ENCODE data around the gene IGSF9. TPM values are rescaled to one million over a fixed set of nuclear protein-coding genes. Genes with fewer than 3 reads are reported as not detected.
"Not testable (repeated sequence)": the region's sequence is repeated elsewhere in the genome, so short reads cannot be mapped to it uniquely, and the experiment has no call there.

Gene IGSF9
- total RNA-seq, 4 donors from 2014 or later, result 0.71 to 1.9 (median 1.4) TPM

GRCh38 chr1:159908031-159908940, 37.1 kb downstream of the IGSF9 start:
- DNase-seq, result no peak
- WGBS, 2 donors, result 86 to 87% methylated on average over 9 of the region's 9 CpGs
- Histone ChIP-seq H3K27me3 (no peaks in the 10 kb centered on the region), H3K4me1 (peaks cover 0 to 19% of the 10 kb centered on the region in 2 donors), H3K27ac (no peak overlapping the region), H3K4me3 (replicated peaks in 1 of 3) (no peak overlapping the region), H3K36me3 (no peaks in the 10 kb centered on the region), H3K9me3 (no peaks in the 10 kb centered on the region)
- no peak for TF ChIP-seq POLR2A (IDR thresholded peaks at IDR 0.05)
- no peak for TF ChIP-seq CTCF (IDR thresholded peaks at IDR 0.05)
- intact Hi-C loops (cut with DNase I), result no loop called here

- 52 to 57% methylated on average over 1 of the region's 1 CpG for WGBS, 2 donors
- no peak overlapping the region for H3K27ac ChIP-seq
- no peak overlapping the region for H3K4me3 ChIP-seq (replicated peaks in 1 of 3)
- DNase-seq, result no peak
- no peaks in the 10 kb centered on the region for H3K36me3 ChIP-seq
- H3K9me3 ChIP-seq, result no peaks in the 10 kb centered on the region
- peaks cover 0 to 11% of the 10 kb centered on the region in 2 donors for H3K4me1 ChIP-seq
- H3K27me3 ChIP-seq, result no peaks in the 10 kb centered on the region
- intact Hi-C loops (cut with DNase I), result no loop called here
- no peak for TF ChIP-seq CTCF (IDR thresholded peaks at IDR 0.05)
- no peak for TF ChIP-seq POLR2A (IDR thresholded peaks at IDR 0.05)
Observed at GRCh38 chr1:159906960-159907359, 38.5 kb downstream of the IGSF9 start.

GRCh38 chr1:159904036-159904435, 41.4 kb downstream of the IGSF9 start:
- WGBS, 2 donors, result 79% methylated on average over 3 of the region's 3 CpGs
- DNase-seq; H3K9me3 ChIP-seq; H3K27me3 ChIP-seq; intact Hi-C loops (cut with DNase I); H3K27ac ChIP-seq; H3K4me3 ChIP-seq (replicated peaks in 1 of 3); H3K36me3 ChIP-seq: not testable (repeated sequence)
- peaks cover 15 to 18% of the 10 kb centered on the region in 2 donors for H3K4me1 ChIP-seq

- 98% methylated on average over 3 of the region's 3 CpGs for WGBS, 2 donors
- H3K4me3 ChIP-seq (replicated peaks in 1 of 3), result no peak overlapping the region
- H3K36me3 ChIP-seq, result no peaks in the 10 kb centered on the region
- DNase-seq, result no peak
- intact Hi-C loops (cut with DNase I), result no loop called here
- peaks cover 15 to 18% of the 10 kb centered on the region in 2 donors for H3K4me1 ChIP-seq
- no peak for TF ChIP-seq POLR2A (IDR thresholded peaks at IDR 0.05)
- no peak overlapping the region for H3K27ac ChIP-seq
- no peaks in the 10 kb centered on the region for H3K9me3 ChIP-seq
- H3K27me3 ChIP-seq, result no peaks in the 10 kb centered on the region
Observed at GRCh38 chr1:159902541-159902940, 42.9 kb downstream of the IGSF9 start.

- no peak for DNase-seq
- H3K36me3 ChIP-seq, result no peaks in the 10 kb centered on the region
- H3K27me3 ChIP-seq, result no peaks in the 10 kb centered on the region
- H3K9me3 ChIP-seq, result no peaks in the 10 kb centered on the region
- no peak for TF ChIP-seq CTCF (IDR thresholded peaks at IDR 0.05)
- TF ChIP-seq POLR2A (IDR thresholded peaks at IDR 0.05), result no peak
- peak overlapping the region in 2 of 3 donors; percentile 60 to 71 for H3K27ac ChIP-seq
- 52 to 68% methylated on average over 2 of the region's 2 CpGs for WGBS, 2 donors
- intact Hi-C loops (cut with DNase I), result no loop called here
- H3K4me3 ChIP-seq (replicated peaks in 1 of 3), result no peak overlapping the region
- H3K4me1 ChIP-seq, result peaks cover 22 to 29% of the 10 kb centered on the region in 2 donors
Observed at GRCh38 chr1:159900755-159901360, 44.6 kb downstream of the IGSF9 start.

Data from thyroid gland (tissue), 4 donors.